ENCODE measurements around the gene CSAG3.
"Not testable (repeated sequence)": the region's sequence is repeated elsewhere in the genome, so short reads cannot be mapped to it uniquely, and the experiment has no call there.

GRCh38 chrX:152787062-152787461 lies 28.0 kb downstream of the CSAG3 start:
- TF ChIP-seq CTCF (IDR thresholded peaks at IDR 0.05; ENCODE audit: poor library complexity); EZH2 (IDR thresholded peaks at IDR 0.05; ENCODE audit: borderline replicate concordance); EZH2phosphoT487 (IDR thresholded peaks at IDR 0.05; ENCODE audit: low read depth, severe bottlenecking, unreplicated experiment): not testable (repeated sequence)
